Brain microvascular endothelial cell (primary cell): ENCODE measurements around the gene ELANE.

ENCODE experiments used
- DNase-seq: peaks from one replicate; pipeline ENCODE4 v3.0.0-alpha.2; 2020
- H3K27ac ChIP-seq: fragments of 250-450 bp; sonication (Bioruptor Pico); 2 replicates; pipeline ENCODE4 v1.5.1; 2020; ENCODE audit warnings: mild to moderate bottlenecking, moderate library complexity
- H3K27me3 ChIP-seq: fragments of 250-450 bp; sonication (Bioruptor Pico); replicated peaks from 2 replicates; pipeline ENCODE4 v1.5.1; 2020; ENCODE audit warnings: mild to moderate bottlenecking
- H3K36me3 ChIP-seq: fragments of 250-450 bp; sonication (Bioruptor Pico); replicated peaks from 2 replicates; pipeline ENCODE4 v1.5.1; 2020; ENCODE audit warnings: mild to moderate bottlenecking
- H3K4me3 ChIP-seq: 2 replicates; pipeline ENCODE4 v1.5.1; 2011; ENCODE audit warnings: low read depth, mild to moderate bottlenecking, control low read depth, low read length, moderate library complexity
- CTCF ChIP-seq: IDR thresholded peaks from 2 replicates; pipeline ENCODE4 v1.5.1; 2011; ENCODE audit warnings: low read depth, mild to moderate bottlenecking, moderate library complexity, low read length, control low read depth, inconsistent platforms; ENCODE audit errors: missing control alignments
- in situ Hi-C: cut with HindIII; loops from 2 replicates; pipeline ENCODE4 v1.10.0; 2017; ENCODE audit warnings: low sequenced_read_pairs, low pct_ligation_motif_present

ELANE gene

GRCh38 chr19:870963-871401 lies 18.9 kb downstream of the ELANE start:
- Histone ChIP-seq H3K4me3 (no peak overlapping the region), H3K27me3 (no peaks in the 10 kb centered on the region), H3K27ac (no peak overlapping the region), H3K36me3 (peaks cover 49% of the 10 kb centered on the region)
- TF ChIP-seq CTCF = no peak
- in situ Hi-C loops = no loop called here
- DNase-seq = no peak

GRCh38 chr19:871446-872265 lies 19.6 kb downstream of the ELANE start:
- Histone ChIP-seq H3K4me3 (no peak overlapping the region), H3K27ac (no peak overlapping the region), H3K27me3 (no peaks in the 10 kb centered on the region), H3K36me3 (peaks cover 53% of the 10 kb centered on the region)
- in situ Hi-C loops = no loop called here
- no peak for TF ChIP-seq CTCF
- DNase-seq = no peak

- H3K36me3 ChIP-seq = peaks cover 60% of the 10 kb centered on the region
- in situ Hi-C loops = no loop called here
- no peak for TF ChIP-seq CTCF
Measured at GRCh38 chr19:872266-872951, 20.3 kb downstream of the ELANE start.

GRCh38 chr19:873084-873483 lies 21.0 kb downstream of the ELANE start:
- no peak overlapping the region for H3K4me3 ChIP-seq
- H3K36me3 ChIP-seq = peaks cover 54% of the 10 kb centered on the region
- no peak overlapping the region for H3K27ac ChIP-seq
- in situ Hi-C loops = no loop called here
- H3K27me3 ChIP-seq = no peaks in the 10 kb centered on the region
- DNase-seq = no peak
- TF ChIP-seq CTCF = no peak

More at GRCh38 chr19:872266-872951, 20.3 kb downstream of the ELANE start:
- no peak overlapping the region for H3K4me3 ChIP-seq
- DNase-seq = no peak
- no peaks in the 10 kb centered on the region for H3K27me3 ChIP-seq
- no peak overlapping the region for H3K27ac ChIP-seq

- no peak overlapping the region for H3K4me3 ChIP-seq
- H3K36me3 ChIP-seq = peaks cover 49% of the 10 kb centered on the region
- in situ Hi-C loops = no loop called here
Measured at GRCh38 chr19:873561-874041, 21.5 kb downstream of the ELANE start.

More at GRCh38 chr19:873561-874041, 21.5 kb downstream of the ELANE start:
- Histone ChIP-seq H3K27me3 (no peaks in the 10 kb centered on the region), H3K27ac (no peak overlapping the region)
- TF ChIP-seq CTCF = no peak
- no peak for DNase-seq
